K562 (cell line): Measurements from ENCODE around the gene GPHN.

Experiments used
- CREB3 ChIP-seq: fragments of 450-650 bp; conservative IDR thresholded peaks from 2 replicates; pipeline ENCODE4 v1.6.1; 2016; ENCODE audit warnings: missing genetic modification characterization, low read depth, mild to moderate bottlenecking, missing compliant biosample characterization, moderate library complexity
- CTCF ChIP-seq, 3 experiments: IDR thresholded peaks in 2 of 3; conservative IDR thresholded peaks in 1 of 3; 2 replicates each; pipeline ENCODE4 v1.5.1; 2011 to 2012; ENCODE audit warnings: low read length in 3 of 3, mild to moderate bottlenecking in 3 of 3, control low read depth in 2 of 3, improper control_type of control experiment in 1 of 3, inconsistent platforms in 1 of 3, low read depth in 1 of 3, mixed read lengths in 1 of 3, moderate library complexity in 1 of 3; ENCODE audit not compliant: insufficient read depth in 2 of 3
- GTF2F1 ChIP-seq: IDR thresholded peaks from 2 replicates; pipeline ENCODE4 v1.6.1; 2011; ENCODE audit warnings: low read depth, low read length, improper control_type of control experiment
- HDAC2 ChIP-seq: fragments of 450-650 bp; IDR thresholded peaks from 2 replicates; pipeline ENCODE4 v1.6.1; 2016; ENCODE audit warnings: mild to moderate bottlenecking
- HIVEP1 ChIP-seq: fragments of 250-450 bp; sonication (Bioruptor Pico); IDR thresholded peaks from 2 replicates; pipeline ENCODE4 v1.4.0; 2020; ENCODE audit warnings: mild to moderate bottlenecking
- MAX ChIP-seq: sonication (generic); formaldehyde crosslinking; IDR thresholded peaks from 2 replicates; pipeline ENCODE4 v1.9.0; 2022; ENCODE audit warnings: mild to moderate bottlenecking, missing genetic modification reagents
- MTA1 ChIP-seq: fragments of 450-650 bp; IDR thresholded peaks from 2 replicates; pipeline ENCODE4 v1.6.1; 2017; ENCODE audit warnings: borderline replicate concordance
- POLR2A ChIP-seq: fragments of 450-650 bp; conservative IDR thresholded peaks from 2 replicates; pipeline ENCODE4 v1.6.1; 2016
- RAD21 ChIP-seq, 2 experiments: fragments of 250-450 bp in 1 of 2; fragments of 450-650 bp in 1 of 2; sonication (Bioruptor Pico) in 1 of 2; formaldehyde crosslinking in 1 of 2; IDR thresholded peaks in 1 of 2; conservative IDR thresholded peaks in 1 of 2; 2 replicates each; pipeline versions ENCODE4 v1.4.0 to v1.8.0; 2020 to 2022; ENCODE audit warnings: mild to moderate bottlenecking in 2 of 2, moderate library complexity in 1 of 2
- ZBTB40 ChIP-seq, 2 experiments: fragments of 450-650 bp in 1 of 2; sonication (generic) in 1 of 2; formaldehyde crosslinking in 1 of 2; IDR thresholded peaks; 2 replicates each; pipeline versions ENCODE4 v1.7.1 to v1.9.0; 2016 to 2022; ENCODE audit warnings: inconsistent platforms in 1 of 2, mild to moderate bottlenecking in 1 of 2, missing genetic modification reagents in 1 of 2

- no peak for TF ChIP-seq CREB3 (tag)
- TF ChIP-seq MTA1: no peak
- no peak for TF ChIP-seq HDAC2
- no peak for TF ChIP-seq POLR2A
- TF ChIP-seq RAD21 (CRISPR knock-in tag; conservative IDR thresholded peaks at IDR 0.05 in 1 of 2, IDR thresholded peaks at IDR 0.05 in 1 of 2): peak in 1 of 2 experiments; percentile 35; a peak in 2 of 4 replicates
- TF ChIP-seq CTCF (IDR thresholded peaks at IDR 0.05 in 2 of 3, conservative IDR thresholded peaks at IDR 0.05 in 1 of 3; ENCODE audit: insufficient read depth in 2 of 3, low read depth in 1 of 3, low read length in 3 of 3): peak; percentile 31 to 41 (median 35); a peak in 4 of 6 replicates
- no peak for TF ChIP-seq ZBTB40 (IDR thresholded peaks at IDR 0.05)
- no peak for TF ChIP-seq ZBTB40 (CRISPR knock-in tag; IDR thresholded peaks at IDR 0.05)
- no peak for TF ChIP-seq HIVEP1 (CRISPR knock-in tag)
- no peak for TF ChIP-seq GTF2F1
- TF ChIP-seq MAX (CRISPR knock-in tag): no peak
Measured at GRCh38 chr14:66746316-66747006, 238.5 kb downstream of the GPHN start.
